Measurements from ENCODE around the gene DLG2.

DLG2 gene

GRCh38 chr11:85572056-85572455 is 55.1 kb downstream of the DLG2 start:
- in situ Hi-C loops (cut with HindIII; ENCODE audit: low sequenced_read_pairs), result no loop called here

GRCh38 chr11:85569525-85569924 is 57.6 kb downstream of the DLG2 start:
- in situ Hi-C loops (cut with HindIII; ENCODE audit: low sequenced_read_pairs), result no loop called here

DNA sequence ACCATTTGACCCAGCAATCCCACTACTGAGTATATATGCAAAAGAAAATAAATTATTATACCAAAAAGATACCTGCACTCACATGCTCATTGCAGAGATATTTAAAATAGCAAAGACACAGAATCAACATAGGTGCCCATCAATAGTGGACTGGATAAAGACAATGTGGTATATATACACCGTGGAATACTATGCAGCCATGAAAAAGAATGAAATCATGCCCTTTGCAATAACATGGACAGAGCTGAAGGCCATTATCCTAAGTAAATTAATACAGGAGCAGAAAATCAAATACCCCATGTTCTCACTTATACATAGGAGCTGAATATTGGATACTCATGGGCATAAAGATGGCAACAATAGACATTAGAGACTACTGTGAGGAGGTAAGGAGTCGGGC is 68.7 kb downstream of the DLG2 start:
- in situ Hi-C loops (cut with HindIII; ENCODE audit: low sequenced_read_pairs), result no loop called here

- in situ Hi-C loops (cut with HindIII; ENCODE audit: low sequenced_read_pairs), result no loop called here
Measured at GRCh38 chr11:85551881-85552280, 75.3 kb downstream of the DLG2 start.

GRCh38 chr11:85541683-85542082 is 85.5 kb downstream of the DLG2 start:
- in situ Hi-C loops (cut with HindIII; ENCODE audit: low sequenced_read_pairs), result no loop called here

DNA sequence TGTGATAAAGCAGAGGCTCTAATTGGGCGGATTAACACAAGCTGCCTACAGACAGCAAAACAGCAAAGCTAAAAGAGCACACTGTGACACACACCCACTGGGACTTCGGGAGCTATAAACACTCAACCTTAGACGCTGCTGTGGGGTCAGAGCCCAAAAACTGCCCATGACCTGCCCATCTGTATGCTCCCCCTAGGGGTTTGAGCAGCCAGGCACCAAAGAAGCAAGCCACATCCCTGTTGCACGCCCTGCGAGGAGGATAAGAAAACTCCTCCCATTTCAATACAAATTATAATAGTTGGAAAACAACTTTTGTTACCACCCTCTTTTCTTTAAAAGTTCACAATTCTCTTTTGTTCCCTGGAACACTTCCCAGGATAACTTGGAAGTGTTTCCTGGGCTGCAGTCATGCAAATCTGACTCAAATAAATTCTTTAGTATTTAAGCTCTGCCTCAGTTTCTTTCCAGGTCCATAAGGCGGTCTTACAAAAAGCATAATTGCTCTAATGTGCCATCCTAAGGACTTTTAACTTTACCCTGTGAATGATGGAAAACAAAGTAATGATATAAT is 86.4 kb downstream of the DLG2 start:
- in situ Hi-C loops (cut with HindIII; ENCODE audit: low sequenced_read_pairs), result no loop called here

- in situ Hi-C loops (cut with HindIII; ENCODE audit: low sequenced_read_pairs), result no loop called here
Measured at GRCh38 chr11:85540181-85540580, 87.0 kb downstream of the DLG2 start.

- in situ Hi-C loops (cut with HindIII; ENCODE audit: low sequenced_read_pairs), result no loop called here
Measured at GRCh38 chr11:85539740-85540139, 87.4 kb downstream of the DLG2 start.

DNA sequence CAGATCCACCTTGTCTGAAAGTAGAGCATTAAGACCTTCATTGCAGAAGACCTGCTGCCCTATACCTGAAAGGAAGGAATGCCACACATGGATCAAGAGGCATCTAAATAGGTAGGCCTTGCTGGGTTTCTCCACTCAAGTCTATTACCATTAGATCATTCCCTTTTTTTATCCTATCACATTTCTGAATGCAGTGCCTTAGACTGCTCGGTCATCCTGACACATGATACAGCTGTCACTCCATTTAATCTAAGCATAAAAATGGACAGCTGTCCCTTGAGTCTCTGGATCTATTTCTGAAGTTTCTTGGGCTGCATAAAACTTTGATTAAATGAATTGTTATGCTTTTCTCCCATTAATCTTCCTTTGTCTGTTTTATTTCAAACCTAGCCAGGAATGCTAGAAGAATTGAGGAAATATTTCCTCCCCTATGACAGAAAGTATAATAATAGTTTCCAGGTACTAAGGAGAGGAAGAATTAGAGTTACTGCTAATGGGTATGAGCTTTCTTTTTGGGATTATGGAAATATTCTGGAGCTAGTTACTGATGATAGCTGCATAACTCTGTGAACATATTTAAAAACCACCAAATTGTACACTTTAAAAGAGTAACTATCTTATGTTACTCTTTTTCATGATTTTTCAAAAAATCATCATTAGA is 88.0 kb downstream of the DLG2 start:
- in situ Hi-C loops (cut with HindIII; ENCODE audit: low sequenced_read_pairs), result no loop called here

- in situ Hi-C loops (cut with HindIII; ENCODE audit: low sequenced_read_pairs), result no loop called here
Measured at GRCh38 chr11:85536438-85536837, 90.7 kb downstream of the DLG2 start.

DNA sequence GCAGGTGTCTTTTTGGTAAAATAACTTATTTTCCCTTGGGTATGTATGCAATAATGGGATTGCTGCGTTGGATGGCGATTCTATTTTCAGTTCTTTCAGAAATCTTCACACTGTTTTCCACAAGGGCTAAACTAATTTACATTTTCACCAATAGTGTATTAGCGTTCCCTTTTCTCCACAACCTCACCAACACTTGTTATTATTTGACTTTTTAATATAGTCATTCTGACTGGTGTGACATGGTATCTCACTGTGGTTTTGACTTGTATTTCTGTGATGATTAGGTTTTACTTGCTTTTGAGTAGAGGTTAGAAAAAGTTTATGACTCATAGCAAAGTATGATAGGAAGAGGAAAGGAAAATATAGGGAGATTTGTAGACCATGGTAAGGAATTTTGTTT is 92.3 kb downstream of the DLG2 start:
- in situ Hi-C loops (cut with HindIII; ENCODE audit: low sequenced_read_pairs), result no loop called here

DNA sequence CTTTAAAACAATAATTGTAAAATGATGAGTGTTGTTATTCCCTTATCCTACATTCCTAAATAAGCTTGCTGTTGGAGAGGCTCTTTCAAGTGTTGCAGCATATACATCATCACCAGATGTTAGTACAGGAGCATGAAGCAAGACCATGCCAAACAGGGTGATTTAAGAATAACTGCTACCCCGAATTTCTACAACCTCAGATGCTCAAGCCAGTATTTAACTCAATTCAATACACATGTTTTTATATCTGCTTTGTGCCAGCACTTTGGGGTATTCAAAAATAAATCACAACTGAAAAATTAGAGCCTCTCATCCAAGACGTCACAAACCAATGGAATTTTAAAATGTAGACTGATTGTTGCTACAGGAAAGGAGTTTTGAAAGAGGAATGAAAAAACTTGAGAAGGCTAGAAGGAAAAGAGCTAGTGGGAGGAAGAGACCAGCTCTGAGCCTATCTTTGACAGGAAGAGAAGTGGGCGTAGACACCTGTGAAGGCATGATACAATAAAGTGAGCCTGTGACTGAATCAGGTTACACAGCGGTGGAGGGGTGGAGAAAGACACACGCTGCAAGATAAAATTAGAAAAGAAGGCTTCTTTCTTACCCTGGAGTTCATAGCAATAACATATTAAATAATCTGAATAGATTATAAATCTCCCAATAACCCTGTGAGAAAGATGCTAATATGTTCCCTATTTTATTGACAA is 95.8 kb downstream of the DLG2 start:
- in situ Hi-C loops (cut with HindIII; ENCODE audit: low sequenced_read_pairs), result no loop called here

DNA sequence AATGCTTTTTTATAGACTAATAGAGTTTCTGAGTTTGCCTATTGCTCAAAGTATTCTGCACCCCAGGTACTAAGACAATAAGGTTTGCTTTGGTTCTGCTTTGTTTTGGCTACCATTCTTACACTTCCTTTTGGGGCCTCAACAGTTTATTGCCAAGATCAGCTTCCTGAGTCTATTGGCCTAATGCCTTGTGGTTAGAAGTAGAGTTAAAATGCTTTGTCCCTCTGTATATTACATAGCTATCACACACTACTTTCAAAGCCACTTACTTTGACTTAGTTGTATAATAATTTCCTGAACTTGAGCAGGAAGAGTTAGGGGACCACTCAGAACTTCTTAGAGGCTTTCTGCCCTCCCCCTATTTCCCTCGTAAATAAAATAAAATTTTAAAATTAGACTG is 96.5 kb downstream of the DLG2 start:
- in situ Hi-C loops (cut with HindIII; ENCODE audit: low sequenced_read_pairs), result no loop called here

DNA sequence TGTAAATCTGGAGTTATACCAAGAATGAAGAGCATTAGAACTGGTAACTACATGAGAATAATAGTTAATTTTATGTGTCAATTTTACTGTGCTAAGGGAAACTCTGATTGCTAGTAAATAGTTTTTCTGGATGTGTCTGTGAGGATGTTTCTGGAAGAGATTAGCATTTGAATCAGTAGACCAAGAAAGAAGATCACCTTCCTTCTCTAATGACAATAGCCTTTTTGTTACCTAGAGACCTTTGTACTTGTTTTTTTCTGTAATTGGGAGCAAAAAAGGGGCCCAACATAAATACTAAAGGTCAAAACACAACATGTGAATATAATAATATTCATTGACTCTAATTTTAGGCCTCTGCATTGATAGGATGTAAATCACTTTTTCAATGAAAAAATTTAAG is 100.6 kb downstream of the DLG2 start:
- in situ Hi-C loops (cut with HindIII; ENCODE audit: low sequenced_read_pairs), result no loop called here

GRCh38 chr11:85525686-85526085 is 101.5 kb downstream of the DLG2 start:
- in situ Hi-C loops (cut with HindIII; ENCODE audit: low sequenced_read_pairs), result no loop called here

- in situ Hi-C loops (cut with HindIII; ENCODE audit: low sequenced_read_pairs), result no loop called here
Measured at GRCh38 chr11:85517272-85517671, 109.9 kb downstream of the DLG2 start.

DNA sequence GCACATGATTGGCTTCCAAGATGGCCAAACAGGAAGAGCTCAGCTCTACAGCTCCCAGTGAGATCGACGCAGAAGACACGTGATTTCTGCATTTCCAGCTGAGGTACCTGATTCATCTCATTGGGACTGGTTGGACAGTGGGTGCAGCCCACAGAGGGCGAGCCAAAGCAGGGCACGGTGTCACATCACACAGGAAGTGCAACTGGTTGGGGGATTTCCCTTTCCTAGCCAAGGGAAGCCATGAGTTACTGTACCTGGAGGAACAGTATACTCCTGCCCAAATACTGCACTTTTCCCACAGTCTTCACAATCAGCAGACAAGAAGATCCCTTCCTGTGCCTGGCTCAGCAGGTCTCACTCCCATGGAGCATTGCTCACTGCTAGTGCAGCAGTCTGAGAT is 131.2 kb downstream of the DLG2 start:
- in situ Hi-C loops (cut with HindIII; ENCODE audit: low sequenced_read_pairs), result no loop called here

DNA sequence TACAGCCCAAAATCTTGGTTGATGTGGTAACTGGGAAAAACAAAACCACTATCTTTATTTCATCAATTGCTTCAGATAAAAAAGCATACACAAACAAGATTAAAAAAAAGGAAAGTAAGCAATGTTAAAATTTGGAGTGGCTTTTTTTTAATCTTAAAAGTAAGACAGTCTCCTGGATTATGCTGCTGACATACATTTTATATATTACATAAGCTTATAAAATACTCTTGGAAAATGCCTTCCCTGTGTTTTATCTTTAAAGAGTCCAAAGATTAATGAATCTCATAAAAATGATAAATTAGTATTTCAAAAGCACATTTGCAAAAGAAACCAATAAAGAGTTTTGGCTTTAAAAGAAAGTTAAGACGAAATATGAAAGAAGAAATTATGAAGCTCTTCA is 132.7 kb downstream of the DLG2 start:
- in situ Hi-C loops (cut with HindIII; ENCODE audit: low sequenced_read_pairs), result no loop called here

- in situ Hi-C loops (cut with HindIII; ENCODE audit: low sequenced_read_pairs), result no loop called here
Measured at GRCh38 chr11:85485902-85486301, 141.2 kb downstream of the DLG2 start.

DNA sequence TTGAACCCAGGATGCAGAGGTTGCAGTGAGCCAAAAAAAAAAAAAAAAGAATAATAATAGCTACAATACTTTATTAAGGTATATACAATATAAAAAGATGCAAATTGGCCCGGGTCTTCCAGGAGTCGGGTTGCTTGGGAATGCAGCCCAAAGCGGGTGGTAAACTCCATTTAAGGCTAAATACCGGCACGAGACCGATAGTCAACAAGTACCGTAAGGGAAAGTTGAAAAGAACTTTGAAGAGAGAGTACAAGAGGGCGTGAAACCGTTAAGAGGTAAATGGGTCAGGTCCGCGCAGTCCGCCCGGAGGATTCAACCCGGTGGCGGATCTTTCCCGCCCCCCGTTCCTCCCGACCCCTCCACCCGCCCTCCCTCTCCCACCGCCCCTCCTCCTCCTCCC is 143.3 kb downstream of the DLG2 start:
- in situ Hi-C loops (cut with HindIII; ENCODE audit: low sequenced_read_pairs), result no loop called here

DNA sequence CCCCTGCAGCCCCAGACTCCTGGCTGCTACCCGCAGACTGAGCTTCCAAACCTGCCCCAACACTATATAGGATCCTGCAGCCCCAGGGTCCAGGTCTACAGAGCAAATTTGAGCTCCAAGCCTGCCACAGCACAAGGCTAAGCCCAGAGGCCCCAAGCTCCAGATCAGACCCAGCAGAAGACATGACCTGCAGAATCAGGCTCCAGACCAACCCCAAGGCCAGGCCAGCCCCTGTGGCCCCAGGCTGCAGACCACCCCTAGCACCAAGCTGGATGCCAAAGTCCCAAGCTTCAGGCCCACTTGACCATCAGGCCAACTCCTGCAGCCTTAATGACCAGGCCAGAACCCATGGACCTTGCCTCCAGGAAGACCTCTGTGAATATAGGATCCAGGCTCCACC is 145.3 kb downstream of the DLG2 start:
- in situ Hi-C loops (cut with HindIII; ENCODE audit: low sequenced_read_pairs), result no loop called here

Measured in DLD1 (cell line).